Measurements from ENCODE around the gene ZC3H12C.

- TF ChIP-seq CTCF (IDR thresholded peaks at IDR 0.05; ENCODE audit: low read depth, low read length), result no peak
- no peak for TF ChIP-seq MAX (IDR thresholded peaks at IDR 0.05; ENCODE audit: low read depth, low read length)
- TF ChIP-seq POLR2A (IDR thresholded peaks at IDR 0.05; ENCODE audit: extremely low read depth, insufficient read length), result no peak
These were observed 63.3 kb downstream of the ZC3H12C start for GRCh38 chr11:110156503-110156902.
